AG04449 (cell line): ENCODE results near the gene ATP11B.

Source experiments
- CTCF ChIA-PET: fragments of 350-600 bp; formaldehyde crosslinking; extraction: SDS; loops from one replicate; lab custom pipeline; 2021; ENCODE audit warnings: antibody characterized with exemption; lab: Yijun Ruan, JAX
- POLR2A ChIA-PET: fragments of 400-600, 350-600 bp; formaldehyde crosslinking; extraction: SDS; loops from one replicate; lab custom pipeline; 2020; ENCODE audit warnings: antibody characterized with exemption, inconsistent platforms; lab: Yijun Ruan, JAX
- DNase-seq: peaks from one replicate; pipeline ENCODE4 v3.0.0-alpha.2; 2010; ENCODE audit warnings: low read depth, low spot score
- H3K4me3 ChIP-seq: 2 replicates; pipeline ENCODE4 v1.5.1; 2011; ENCODE audit warnings: low read depth, mild to moderate bottlenecking, control low read depth, low read length
- TF ChIP-seq, protein P1 (sequence below): IDR thresholded peaks from one replicate; pipeline ENCODE4 v1.5.1; 2011; ENCODE audit warnings: mild to moderate bottlenecking, moderate library complexity, low read length, control low read depth, inconsistent platforms; ENCODE audit not compliant: insufficient read depth; ENCODE audit errors: missing control alignments

ATP11B gene

DNA sequence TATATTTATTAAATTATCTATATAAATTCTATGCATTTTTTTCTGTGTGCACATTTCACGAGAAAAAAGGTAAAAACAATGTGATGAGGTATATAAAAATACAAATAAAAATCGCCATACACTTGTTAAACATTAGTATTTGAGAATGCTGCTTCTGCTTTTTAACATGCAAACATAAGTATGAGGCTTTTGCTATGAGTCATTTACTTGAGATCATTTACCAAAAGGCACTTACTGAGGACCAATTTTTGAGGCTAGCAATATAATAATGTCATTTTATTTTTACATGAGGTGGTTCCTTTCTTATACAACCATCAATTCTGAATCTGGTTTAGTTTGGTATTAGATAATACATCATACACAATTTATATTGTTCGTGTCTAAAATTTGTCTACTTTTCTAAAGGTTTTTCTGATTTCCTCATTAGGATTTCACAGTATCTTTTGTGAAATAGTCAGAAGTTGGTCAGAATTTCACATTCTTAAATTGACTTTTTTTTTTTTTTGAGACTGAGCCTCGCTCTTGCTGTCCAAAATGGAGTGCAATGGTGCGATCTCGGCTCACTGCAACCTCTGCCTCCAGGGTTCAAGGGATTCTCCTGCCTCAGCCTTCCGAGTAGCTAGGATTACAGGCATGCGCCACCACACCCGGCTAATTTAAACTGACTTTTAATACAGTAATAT, 161.4 kb downstream of the ATP11B start:
- POLR2A ChIA-PET: no interaction called here
- DNase-seq: no peak
- TF ChIP-seq, protein P1, sequence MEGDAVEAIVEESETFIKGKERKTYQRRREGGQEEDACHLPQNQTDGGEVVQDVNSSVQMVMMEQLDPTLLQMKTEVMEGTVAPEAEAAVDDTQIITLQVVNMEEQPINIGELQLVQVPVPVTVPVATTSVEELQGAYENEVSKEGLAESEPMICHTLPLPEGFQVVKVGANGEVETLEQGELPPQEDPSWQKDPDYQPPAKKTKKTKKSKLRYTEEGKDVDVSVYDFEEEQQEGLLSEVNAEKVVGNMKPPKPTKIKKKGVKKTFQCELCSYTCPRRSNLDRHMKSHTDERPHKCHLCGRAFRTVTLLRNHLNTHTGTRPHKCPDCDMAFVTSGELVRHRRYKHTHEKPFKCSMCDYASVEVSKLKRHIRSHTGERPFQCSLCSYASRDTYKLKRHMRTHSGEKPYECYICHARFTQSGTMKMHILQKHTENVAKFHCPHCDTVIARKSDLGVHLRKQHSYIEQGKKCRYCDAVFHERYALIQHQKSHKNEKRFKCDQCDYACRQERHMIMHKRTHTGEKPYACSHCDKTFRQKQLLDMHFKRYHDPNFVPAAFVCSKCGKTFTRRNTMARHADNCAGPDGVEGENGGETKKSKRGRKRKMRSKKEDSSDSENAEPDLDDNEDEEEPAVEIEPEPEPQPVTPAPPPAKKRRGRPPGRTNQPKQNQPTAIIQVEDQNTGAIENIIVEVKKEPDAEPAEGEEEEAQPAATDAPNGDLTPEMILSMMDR: no peak
- CTCF ChIA-PET: no interaction called here
- no peak overlapping the region for H3K4me3 ChIP-seq

DNA sequence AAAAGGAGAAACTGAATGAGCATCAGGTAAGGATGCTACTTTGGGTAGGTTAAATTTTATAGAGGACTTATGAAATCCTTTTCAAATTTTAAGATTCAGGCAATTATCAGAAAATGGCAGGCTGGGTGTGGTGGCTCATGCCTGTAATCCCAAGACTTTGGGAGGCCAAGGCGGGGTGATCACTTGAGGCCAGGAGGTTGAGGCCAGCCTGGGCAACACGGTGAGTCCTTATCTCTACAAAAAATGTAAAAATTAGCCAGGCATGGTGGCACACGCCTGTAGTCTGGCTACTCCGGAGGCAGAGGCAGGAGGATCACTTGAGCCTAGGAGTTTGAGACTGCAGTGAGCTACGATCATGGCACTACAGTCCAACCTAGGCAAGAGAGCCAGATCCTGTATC, 163.9 kb downstream of the ATP11B start:
- no peak for DNase-seq
- CTCF ChIA-PET: interaction anchor here (0.7 to 0.8 kb wide), 2 partner anchors 12 to 129 kb away, joined by 3 to 4 read pairs; no protein-coding TSS in a partner anchor
- no peak overlapping the region for H3K4me3 ChIP-seq
- TF ChIP-seq, protein P1: no peak
- POLR2A ChIA-PET: no interaction called here

DNA sequence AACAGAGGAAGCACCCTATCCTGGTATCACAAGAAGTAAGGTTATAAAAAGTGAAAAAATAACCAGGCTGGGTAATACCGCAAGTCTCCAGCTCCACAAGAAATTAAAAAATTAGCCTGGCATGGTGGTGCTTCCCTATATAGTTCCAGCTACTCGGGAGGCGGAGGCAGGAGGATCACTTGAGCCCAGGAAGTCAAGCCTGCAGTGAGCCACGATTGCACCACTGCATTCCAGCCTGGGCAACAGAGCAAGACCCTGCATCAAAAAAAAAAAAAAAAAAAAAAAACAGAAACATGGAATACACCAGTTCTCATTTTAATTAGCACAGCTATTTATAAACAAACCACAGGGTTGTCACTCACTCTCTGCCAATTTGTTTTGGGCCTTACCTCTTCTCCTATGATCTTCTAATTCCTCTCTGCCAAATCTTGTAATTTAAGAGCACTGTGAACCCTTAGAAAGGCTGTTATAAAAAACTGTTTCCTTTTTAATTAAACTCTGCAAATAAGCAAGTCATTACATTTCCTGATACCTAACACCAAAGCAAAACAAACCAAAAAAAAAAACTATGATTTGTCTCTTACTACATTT, 164.5 kb downstream of the ATP11B start:
- CTCF ChIA-PET: interaction anchor here (0.7 to 0.8 kb wide), 2 partner anchors 12 to 128 kb away, joined by 3 to 4 read pairs; no protein-coding TSS in a partner anchor

DNA sequence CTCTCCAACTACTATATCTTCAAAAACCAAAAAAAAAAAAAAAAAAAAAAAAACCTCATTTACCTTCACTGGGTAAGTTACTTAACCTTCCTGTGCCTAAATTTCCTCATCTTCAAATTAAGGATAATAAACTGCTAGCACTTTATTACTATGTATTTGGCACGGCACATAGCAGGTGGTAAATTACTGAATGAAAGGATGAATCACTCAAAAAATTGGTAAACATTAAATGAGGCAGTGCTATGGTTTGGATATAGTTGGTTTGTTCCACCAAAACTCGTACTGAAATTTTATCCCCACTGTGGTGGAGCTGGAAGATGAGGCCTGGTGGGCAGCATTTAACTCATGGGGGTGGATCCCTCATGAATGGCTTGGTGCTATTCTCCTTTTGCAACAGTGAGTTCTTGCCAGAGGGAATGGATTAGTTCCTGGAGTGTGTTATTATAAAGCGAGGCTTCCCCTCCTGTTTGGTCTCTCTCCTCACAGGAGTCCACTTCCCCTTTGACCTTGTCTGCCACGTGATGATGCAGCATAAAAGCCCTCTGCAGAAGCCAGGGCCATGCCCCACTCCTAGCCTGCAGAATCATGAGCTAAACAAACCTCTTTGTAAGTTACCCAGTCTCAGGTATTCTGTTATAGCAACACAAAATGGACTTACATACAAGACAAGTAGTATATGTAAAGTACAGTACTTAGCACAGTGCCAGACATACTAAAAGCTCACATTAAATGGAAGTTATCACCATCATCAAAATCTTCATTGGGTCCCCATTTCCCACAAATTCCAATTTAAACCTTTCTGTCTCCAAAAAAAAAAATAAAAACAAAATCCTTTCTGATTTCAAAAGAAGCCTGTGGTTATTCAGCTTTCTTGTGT, 166.4 kb downstream of the ATP11B start:
- ChIA-PET POLR2A (no interaction called here), CTCF (no interaction called here)
- no peak overlapping the region for H3K4me3 ChIP-seq
- no peak for DNase-seq
- TF ChIP-seq, protein P1: no peak

More for the DNA sequence above, 164.5 kb downstream of the ATP11B start:
- DNase-seq: no peak
- POLR2A ChIA-PET: no interaction called here
- TF ChIP-seq, protein P1: no peak
- H3K4me3 ChIP-seq: no peak overlapping the region

DNA sequence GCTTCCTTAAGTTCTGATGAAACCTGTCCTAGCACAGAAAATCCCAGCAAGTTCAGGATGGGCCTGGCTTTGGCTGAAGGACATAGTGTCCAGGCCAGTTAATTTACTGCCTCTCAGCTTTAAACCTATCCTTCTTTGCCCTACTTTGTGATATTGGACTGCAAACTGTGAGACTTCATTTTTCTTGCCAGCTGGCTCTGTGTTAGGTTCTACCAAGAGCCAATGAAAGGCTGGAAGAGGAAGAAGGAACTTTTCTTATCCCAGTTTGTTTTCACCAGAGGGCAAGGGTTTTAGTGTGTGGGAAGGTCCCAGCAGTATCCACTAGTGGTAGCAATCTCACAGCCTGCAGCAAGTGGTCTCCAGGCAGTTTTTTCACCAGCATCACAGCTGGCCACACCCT, 168.9 kb downstream of the ATP11B start:
- DNase-seq: no peak
- CTCF ChIA-PET: no interaction called here
- no peak overlapping the region for H3K4me3 ChIP-seq
- TF ChIP-seq, protein P1: no peak
- POLR2A ChIA-PET: no interaction called here

DNA sequence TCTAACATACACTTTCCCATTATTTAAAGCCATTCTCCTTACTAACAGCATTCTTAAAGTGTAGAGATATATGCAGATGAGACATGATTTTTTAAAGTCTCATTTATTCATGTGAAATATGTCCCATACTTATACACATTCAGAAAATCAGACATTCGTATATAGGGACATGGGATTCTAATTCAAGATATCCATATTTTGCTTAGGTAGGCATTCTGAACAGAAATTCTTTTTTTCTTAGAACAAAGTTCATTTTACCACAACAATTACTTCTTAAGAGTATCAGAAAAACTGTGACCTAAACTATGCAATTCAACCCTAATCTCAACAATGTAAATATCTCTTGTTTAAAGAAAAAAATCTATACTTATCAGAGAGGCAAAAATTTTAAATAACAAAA, 170.9 kb downstream of the ATP11B start:
- TF ChIP-seq, protein P1: no peak
- ChIA-PET CTCF (no interaction called here), POLR2A (no interaction called here)
- no peak overlapping the region for H3K4me3 ChIP-seq
- no peak for DNase-seq
